BJ (cell line): ENCODE data around the gene NADK2. TPM values are rescaled to one million over a fixed set of nuclear protein-coding genes. Genes with fewer than 3 reads are reported as not detected.

Experiments
- CTCF ChIA-PET: fragments of 350-600 bp; formaldehyde crosslinking; extraction: SDS; loops from one replicate; lab custom pipeline; 2021; ENCODE audit warnings: antibody characterized with exemption, inconsistent platforms; lab: Yijun Ruan, JAX
- POLR2A ChIA-PET: fragments of 300-600 bp; sonication (Branson Sonifier 250); formaldehyde crosslinking; extraction: SDS; loops from one replicate; lab custom pipeline; 2021; ENCODE audit warnings: antibody characterized with exemption; lab: Charles Lee
- DNase-seq: peaks from one replicate; pipeline ENCODE4 v3.0.0-alpha.2; 2011; ENCODE audit warnings: low read depth
- H3K27me3 ChIP-seq: 2 replicates; pipeline ENCODE4 v1.6.0; 2011; ENCODE audit warnings: low read length; ENCODE audit not compliant: control insufficient read depth, insufficient read depth
- H3K36me3 ChIP-seq: 2 replicates; pipeline ENCODE4 v1.5.1; 2011; ENCODE audit warnings: low read length; ENCODE audit not compliant: control insufficient read depth, insufficient read depth
- H3K4me3 ChIP-seq: 2 replicates; pipeline ENCODE4 v1.5.1; 2011; ENCODE audit warnings: low read depth, mild to moderate bottlenecking, control low read depth, low read length
- polyA plus RNA-seq: library from polyadenylated mRNA; depleted of rRNA; stranded (reverse); fragments of >200 nt; gene quantifications from 2 replicates; pipeline ENCODE4 v1.2.3, GENCODE V29; 2011
- TF ChIP-seq, protein P1 (sequence below): IDR thresholded peaks from 2 replicates; pipeline ENCODE4 v1.5.1; 2011; ENCODE audit warnings: low read depth, mild to moderate bottlenecking, control low read depth, inconsistent platforms, low read length, moderate library complexity; ENCODE audit not compliant: insufficient read depth

The NADK2 gene
- polyA plus RNA-seq, 1 experiment, result 7.2 TPM

DNA sequence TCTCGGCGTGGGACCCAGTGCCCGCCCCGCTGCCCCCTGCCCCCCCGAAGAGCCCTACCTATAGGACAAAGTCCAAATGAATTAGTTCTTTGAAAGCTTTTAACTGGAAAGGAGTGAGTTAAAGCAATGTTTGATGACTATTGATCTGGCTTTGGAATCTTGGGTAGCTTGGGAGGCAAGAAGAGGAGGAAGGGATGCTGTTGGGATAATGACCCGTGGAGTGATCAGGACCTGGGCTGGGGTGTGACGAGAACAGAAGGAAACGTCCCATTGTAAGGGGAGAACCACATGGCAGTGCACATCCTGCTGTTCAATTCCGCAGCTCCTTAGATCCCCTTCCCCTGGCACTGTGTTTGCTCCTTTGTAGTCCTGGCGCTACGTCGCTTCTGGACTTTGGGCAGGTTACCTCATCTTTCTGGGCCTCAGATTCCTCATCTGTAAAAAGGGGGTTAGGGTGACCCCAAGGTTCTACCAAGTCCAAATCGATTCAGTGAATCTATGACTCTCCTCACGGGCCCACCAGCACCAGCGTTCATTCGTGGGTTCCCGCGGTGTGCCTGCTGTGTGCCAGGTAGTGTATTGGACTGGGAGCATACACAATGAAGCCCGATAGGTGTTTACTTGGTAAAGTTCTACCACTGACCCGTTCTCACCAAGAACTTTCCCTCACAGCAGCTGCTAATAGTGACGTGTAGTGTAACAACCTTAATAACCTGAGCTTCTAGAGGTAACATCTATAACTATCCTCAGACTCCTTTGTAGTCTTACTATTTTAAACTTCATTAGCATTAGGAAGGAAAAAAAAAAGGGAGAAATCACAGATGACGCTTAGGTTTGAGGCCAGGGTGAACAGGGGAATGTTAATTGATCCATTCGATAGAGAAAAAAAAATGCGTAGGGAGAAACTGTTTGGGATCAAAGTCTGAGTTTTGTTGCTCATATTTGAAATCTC, 1.1 kb upstream of the NADK2 start:
- no peaks in the 10 kb centered on the region for H3K27me3 ChIP-seq
- ChIA-PET CTCF (interaction anchor here (0.9 to 1.9 kb wide), 8 partner anchors 8 to 450 kb away, joined by 3 to 8 read pairs (median 4); no protein-coding TSS in a partner anchor), POLR2A (interaction anchor here (0.6 kb wide), 1 partner anchor 298 kb away, joined by 3 read pairs; no protein-coding TSS in a partner anchor)
- TF ChIP-seq, protein P1, sequence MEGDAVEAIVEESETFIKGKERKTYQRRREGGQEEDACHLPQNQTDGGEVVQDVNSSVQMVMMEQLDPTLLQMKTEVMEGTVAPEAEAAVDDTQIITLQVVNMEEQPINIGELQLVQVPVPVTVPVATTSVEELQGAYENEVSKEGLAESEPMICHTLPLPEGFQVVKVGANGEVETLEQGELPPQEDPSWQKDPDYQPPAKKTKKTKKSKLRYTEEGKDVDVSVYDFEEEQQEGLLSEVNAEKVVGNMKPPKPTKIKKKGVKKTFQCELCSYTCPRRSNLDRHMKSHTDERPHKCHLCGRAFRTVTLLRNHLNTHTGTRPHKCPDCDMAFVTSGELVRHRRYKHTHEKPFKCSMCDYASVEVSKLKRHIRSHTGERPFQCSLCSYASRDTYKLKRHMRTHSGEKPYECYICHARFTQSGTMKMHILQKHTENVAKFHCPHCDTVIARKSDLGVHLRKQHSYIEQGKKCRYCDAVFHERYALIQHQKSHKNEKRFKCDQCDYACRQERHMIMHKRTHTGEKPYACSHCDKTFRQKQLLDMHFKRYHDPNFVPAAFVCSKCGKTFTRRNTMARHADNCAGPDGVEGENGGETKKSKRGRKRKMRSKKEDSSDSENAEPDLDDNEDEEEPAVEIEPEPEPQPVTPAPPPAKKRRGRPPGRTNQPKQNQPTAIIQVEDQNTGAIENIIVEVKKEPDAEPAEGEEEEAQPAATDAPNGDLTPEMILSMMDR, result no peak
- no peak for DNase-seq
- H3K36me3 ChIP-seq, result no peaks in the 10 kb centered on the region
- peak overlapping the region; percentile 69 for H3K4me3 ChIP-seq

DNA sequence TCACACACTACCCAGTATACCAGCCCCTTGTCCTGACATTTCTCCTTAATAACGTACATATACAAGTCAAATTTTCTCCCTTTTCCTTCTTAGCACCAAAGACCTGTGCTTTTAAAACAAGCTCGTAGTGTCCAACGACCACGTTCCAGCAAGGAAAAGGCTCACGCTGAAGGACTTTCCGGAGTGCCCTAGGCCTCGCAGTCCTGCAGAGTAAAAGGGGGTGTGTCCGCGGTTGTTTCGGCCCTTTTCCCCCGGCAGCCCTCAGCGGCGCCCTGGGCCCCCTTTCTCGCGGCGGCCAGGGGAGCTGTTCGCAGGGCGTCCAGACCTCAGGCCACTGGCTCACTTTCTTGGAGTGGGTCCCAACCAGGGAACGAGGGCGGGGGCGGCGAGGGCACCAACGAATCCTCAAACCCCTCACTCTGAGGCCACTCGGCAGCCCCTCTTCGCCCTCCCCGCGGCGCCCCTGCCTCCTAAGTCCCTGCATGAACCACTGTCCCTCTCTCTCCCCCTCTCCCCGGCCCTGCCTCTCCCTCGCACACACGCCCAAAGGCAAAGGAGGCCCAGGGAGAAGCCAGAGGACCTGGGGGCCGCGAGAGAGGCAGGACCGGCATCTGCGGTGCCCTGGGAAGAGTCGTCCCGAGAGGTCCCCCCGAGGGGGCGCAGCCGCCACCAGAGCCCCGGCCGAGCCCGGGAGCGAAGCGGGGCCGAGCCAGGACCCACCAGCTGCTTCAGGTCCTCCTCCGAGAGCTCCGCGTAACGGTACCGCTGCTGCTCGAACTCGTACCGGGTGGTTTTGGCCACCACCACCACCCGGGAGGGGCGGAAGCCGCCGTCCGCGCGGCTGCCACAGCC, 720 bp downstream of the NADK2 start:
- Histone ChIP-seq H3K36me3 (no peaks in the 10 kb centered on the region), H3K27me3 (no peaks in the 10 kb centered on the region), H3K4me3 (peak overlapping the region; percentile 69)
- POLR2A ChIA-PET, result interaction anchor here (0.6 to 0.8 kb wide), 2 partner anchors 11 to 111 kb away, joined by 3 to 4 read pairs; no protein-coding TSS in a partner anchor
- TF ChIP-seq, protein P1, result no peak
- DNase-seq, result no peak
- CTCF ChIA-PET, result interaction anchor here (0.6 to 1.9 kb wide), 20 partner anchors 8 to 635 kb away, joined by 3 to 12 read pairs (median 3); no protein-coding TSS in a partner anchor

DNA sequence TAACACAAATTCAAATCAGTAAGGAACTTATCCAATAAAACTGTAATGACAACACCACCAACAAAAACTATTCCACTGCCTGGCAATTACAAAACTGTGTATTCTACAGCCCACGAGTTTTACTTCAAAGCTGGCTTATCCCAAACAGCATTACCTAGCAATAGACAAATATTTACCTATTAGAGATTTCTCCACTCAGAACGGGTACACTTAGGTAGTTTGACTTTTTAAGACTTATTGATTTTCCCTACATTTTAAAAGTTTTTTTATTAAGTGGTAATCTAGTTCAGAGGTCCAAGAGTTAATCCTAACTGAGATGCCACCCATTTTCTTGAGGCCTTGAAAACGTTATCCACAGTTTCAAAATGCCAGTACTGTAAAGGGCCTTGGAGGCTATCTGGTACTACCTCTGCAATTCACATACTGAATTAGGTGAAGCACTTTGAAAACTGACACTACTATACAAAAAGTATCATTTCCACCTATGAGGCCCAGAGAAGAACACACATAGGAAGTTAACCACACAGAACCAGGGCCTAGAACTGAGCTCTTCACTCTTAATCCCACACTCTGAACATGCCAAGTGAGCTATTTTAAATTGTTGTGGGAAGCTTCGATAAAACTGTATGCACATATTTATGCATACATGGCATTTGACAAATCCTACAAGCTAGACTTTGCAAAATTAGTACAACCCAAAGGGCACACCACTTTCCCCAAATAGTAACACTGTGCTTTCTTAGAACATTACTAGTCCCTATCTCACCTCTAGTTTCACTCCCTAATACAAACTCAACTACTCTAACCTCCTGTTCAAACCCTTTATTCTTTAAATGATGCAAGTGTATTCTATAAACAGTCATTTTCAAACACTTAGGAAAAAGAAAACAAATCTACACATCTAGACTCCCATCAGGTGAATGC, 2.1 kb downstream of the NADK2 start:
- no peak overlapping the region for H3K4me3 ChIP-seq
- H3K36me3 ChIP-seq, result no peaks in the 10 kb centered on the region
- ChIA-PET POLR2A (no interaction called here), CTCF (interaction anchor here (0.6 to 1.6 kb wide), 3 partner anchors 13 to 636 kb away, joined by 3 to 5 read pairs (median 3); no protein-coding TSS in a partner anchor)
- TF ChIP-seq, protein P1, result no peak
- no peak for DNase-seq
- no peaks in the 10 kb centered on the region for H3K27me3 ChIP-seq

DNA sequence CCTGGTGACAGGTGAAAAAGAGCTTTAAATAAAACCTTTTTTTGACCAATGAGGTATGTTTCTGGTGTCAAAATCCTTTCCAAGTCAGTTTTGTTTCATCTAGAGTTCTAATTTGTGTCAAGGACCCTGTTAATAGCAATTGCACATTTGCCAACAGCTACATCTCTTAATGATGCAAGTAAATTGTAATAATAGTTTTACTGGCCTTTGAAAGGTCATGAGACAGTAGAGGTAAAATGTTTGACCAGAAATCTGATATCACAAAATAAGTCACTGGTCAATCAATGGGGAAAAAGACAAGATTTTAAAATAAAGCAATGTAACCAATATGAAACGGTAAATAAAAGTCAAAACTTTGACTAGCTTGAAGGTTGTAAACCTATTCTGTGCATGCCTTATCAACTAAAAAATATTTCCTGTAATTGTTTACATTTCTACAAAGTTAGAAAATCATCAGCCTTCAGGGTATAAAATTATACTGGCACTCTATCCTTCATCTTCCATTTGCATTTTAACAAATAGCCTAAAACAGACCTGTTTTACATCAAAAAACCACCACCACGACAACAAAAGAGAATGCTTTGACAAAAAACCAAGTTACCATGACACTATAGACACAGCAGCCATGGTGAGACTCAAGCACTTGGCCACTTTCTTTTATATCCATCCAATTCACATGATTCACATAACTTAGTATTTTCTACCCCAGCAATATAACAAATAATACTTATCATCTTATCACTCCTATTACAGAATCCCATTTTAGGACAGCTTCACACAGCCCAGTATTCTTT, 3.0 kb downstream of the NADK2 start:
- DNase-seq, result no peak
- Histone ChIP-seq H3K27me3 (no peaks in the 10 kb centered on the region), H3K4me3 (no peak overlapping the region), H3K36me3 (no peaks in the 10 kb centered on the region)
- ChIA-PET POLR2A (no interaction called here), CTCF (interaction anchor here (1.6 kb wide), 1 partner anchor 12 kb away, joined by 5 read pairs; no protein-coding TSS in a partner anchor)
- TF ChIP-seq, protein P1, result no peak
